ENCODE measurements around the gene TBRG4. TPM values are rescaled to one million over a fixed set of nuclear protein-coding genes. Genes with fewer than 3 reads are reported as not detected.
A peak's percentile ranks its signal among the peaks of the same experiment; 100 is the strongest.

Gene TBRG4
- total RNA-seq, 1 experiment from 2014 or later, result 139 TPM

- DNase-seq (ENCODE audit: low read depth), result no peak
- in situ Hi-C loops (cut with HindIII; ENCODE audit: low pct_unique_long_range_greater_than_20kb, low sequenced_read_pairs), result no loop called here
Measured at GRCh38 chr7:45147858-45148652, 36.6 kb upstream of the TBRG4 start.

GRCh38 chr7:45146531-45147379 lies 35.3 kb upstream of the TBRG4 start:
- in situ Hi-C loops (cut with HindIII; ENCODE audit: low pct_unique_long_range_greater_than_20kb, low sequenced_read_pairs), result no loop called here
- no peak for DNase-seq (ENCODE audit: low read depth)

DNA sequence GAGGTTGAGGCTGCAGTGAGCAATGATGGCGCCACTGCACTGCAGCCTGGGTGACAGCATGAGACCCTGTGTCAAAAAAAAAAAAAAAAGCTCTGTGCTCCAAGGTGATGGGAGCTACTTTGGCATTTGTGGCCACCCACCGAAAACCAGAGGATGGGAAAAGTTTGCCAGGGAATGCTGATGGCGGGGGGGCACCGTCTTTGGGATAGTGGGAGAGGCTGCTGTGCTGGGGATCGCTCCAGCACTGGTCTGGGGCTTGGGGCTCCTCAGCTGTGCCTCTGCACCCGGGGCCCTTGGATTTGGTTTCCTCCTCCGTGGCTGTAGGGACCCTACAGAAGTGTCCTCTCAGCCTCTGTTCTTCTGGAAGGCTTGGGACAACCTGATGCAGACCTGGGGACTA lies 34.4 kb upstream of the TBRG4 start:
- DNase-seq (ENCODE audit: low read depth), result no peak
- in situ Hi-C loops (cut with HindIII; ENCODE audit: low pct_unique_long_range_greater_than_20kb, low sequenced_read_pairs), result no loop called here

GRCh38 chr7:45143616-45144015 lies 32.1 kb upstream of the TBRG4 start:
- DNase-seq (ENCODE audit: low read depth), result no peak
- in situ Hi-C loops (cut with HindIII; ENCODE audit: low pct_unique_long_range_greater_than_20kb, low sequenced_read_pairs), result no loop called here

- in situ Hi-C loops (cut with HindIII; ENCODE audit: low pct_unique_long_range_greater_than_20kb, low sequenced_read_pairs), result no loop called here
Measured at GRCh38 chr7:45140827-45141226, 29.3 kb upstream of the TBRG4 start.

GRCh38 chr7:45138433-45139267 lies 27.2 kb upstream of the TBRG4 start:
- DNase-seq (ENCODE audit: low read depth), result no peak
- in situ Hi-C loops (cut with HindIII; ENCODE audit: low pct_unique_long_range_greater_than_20kb, low sequenced_read_pairs), result no loop called here

More at GRCh38 chr7:45140827-45141226, 29.3 kb upstream of the TBRG4 start:
- DNase-seq (ENCODE audit: low read depth), result no peak

GRCh38 chr7:45136106-45137060 lies 24.9 kb upstream of the TBRG4 start:
- peak; percentile 35 for DNase-seq (ENCODE audit: low read depth)
- in situ Hi-C loops (cut with HindIII; ENCODE audit: low pct_unique_long_range_greater_than_20kb, low sequenced_read_pairs), result no loop called here

DNA sequence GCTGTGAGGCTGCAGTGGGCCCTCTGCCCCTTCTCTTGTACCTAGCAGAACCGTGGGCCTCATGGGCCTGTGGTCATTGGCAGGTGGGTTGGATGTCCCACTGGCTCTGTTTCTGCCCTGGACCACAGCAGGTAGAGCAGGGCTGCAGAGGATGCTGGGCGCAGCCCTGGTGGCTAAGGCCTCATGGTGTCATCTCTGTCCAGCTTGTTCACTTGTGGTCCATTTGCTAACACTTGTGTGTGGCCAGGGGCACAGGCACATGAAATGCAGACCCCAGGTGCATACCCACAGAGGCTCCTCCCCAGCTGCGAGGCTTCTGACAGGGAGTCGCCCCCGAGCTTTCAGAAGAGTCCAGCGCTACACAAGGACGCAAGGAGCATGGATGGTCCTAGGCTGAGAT lies 22.4 kb upstream of the TBRG4 start:
- no peak for DNase-seq (ENCODE audit: low read depth)
- in situ Hi-C loops (cut with HindIII; ENCODE audit: low pct_unique_long_range_greater_than_20kb, low sequenced_read_pairs), result no loop called here

DNA sequence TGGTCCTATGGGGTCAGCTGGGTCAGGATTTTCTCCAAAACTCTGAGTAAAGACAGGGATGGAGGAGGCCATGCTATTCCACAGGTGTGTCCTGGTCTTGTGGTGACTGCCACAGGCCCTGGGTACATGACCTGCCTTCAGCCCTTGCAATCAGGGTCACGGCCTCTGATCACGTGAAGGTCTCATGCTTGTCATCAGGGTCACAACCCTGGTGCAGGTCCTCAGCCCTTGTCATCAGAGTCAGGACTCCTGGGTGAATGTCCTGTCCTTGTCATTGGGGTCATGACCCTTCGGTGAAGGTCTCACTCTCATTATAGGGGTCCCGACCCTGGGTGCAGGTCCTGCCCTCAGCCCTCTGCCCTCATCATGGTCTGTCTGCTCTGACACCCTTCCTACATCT lies 21.9 kb upstream of the TBRG4 start:
- no peak for DNase-seq (ENCODE audit: low read depth)
- in situ Hi-C loops (cut with HindIII; ENCODE audit: low pct_unique_long_range_greater_than_20kb, low sequenced_read_pairs), result no loop called here

DNA sequence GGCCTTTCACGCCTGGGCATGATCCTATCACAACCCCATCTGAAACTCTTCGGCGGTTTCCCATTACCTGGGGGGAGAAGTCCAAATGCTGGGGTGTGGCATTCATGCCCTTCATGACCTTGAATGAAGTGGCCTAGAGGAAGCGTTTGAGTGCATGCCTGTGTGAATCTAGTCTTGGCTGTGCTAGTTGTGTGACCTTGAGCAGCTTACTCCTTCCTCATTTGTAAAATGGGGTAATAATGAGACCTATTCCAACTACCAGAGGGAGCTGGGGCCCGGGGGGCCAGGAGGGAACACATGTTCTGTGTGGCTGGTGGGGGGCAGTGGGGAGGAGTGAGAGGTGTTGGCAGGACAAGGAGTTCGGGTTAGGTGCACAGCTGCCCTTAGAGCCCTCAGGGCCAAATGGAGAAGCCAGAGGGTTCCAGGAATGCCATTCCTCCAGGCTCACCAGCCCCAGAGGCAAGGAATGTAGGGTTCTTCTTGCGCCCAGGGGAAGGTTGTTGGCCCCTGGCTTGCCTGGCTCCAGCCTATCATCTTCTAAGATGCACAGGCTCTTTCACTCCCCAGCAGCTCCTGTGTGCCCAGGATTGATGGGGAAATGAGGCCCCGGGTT lies 21.3 kb upstream of the TBRG4 start:
- DNase-seq (ENCODE audit: low read depth), result no peak
- in situ Hi-C loops (cut with HindIII; ENCODE audit: low pct_unique_long_range_greater_than_20kb, low sequenced_read_pairs), result no loop called here

- no peak for DNase-seq (ENCODE audit: low read depth)
- in situ Hi-C loops (cut with HindIII; ENCODE audit: low pct_unique_long_range_greater_than_20kb, low sequenced_read_pairs), result no loop called here
Measured at GRCh38 chr7:45131891-45132290, 20.4 kb upstream of the TBRG4 start.

- no peak for DNase-seq (ENCODE audit: low read depth)
- in situ Hi-C loops (cut with HindIII; ENCODE audit: low pct_unique_long_range_greater_than_20kb, low sequenced_read_pairs), result no loop called here
Measured at GRCh38 chr7:45130910-45131309, 19.4 kb upstream of the TBRG4 start.

- DNase-seq (ENCODE audit: low read depth), result no peak
- in situ Hi-C loops (cut with HindIII; ENCODE audit: low pct_unique_long_range_greater_than_20kb, low sequenced_read_pairs), result no loop called here
Measured at GRCh38 chr7:45129906-45130305, 18.4 kb upstream of the TBRG4 start.

DNA sequence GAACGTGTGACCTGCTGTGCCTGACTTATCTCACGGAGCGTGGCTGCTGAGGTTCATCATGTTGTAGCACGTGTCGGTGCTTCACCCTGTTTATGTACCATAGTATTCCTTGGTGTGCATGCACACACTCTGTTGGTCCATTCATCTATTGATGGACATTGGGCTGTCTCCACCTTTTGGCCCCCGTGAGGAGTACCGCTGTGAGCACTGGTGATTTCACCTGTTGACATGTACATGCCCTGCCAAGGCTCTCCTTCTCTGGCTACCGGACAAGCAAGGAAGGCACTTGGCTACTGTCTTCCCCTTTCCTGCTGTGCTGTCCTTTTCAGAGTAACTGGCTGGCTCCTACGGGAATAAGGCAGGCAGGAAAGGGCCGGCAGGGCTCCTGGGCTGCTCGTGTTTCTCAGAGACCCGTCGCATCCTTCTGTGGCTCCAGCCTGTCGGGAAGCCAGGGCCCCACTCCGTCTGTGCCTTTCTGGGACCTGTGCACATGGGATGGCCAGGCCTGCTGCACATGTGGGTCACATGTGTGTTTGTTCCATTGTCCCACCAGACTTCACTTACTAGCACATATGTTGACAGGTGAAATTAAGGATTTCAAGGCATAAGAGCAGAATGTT lies 17.8 kb upstream of the TBRG4 start:
- in situ Hi-C loops (cut with HindIII; ENCODE audit: low pct_unique_long_range_greater_than_20kb, low sequenced_read_pairs), result no loop called here

GRCh38 chr7:45126920-45127319 lies 15.4 kb upstream of the TBRG4 start:
- in situ Hi-C loops (cut with HindIII; ENCODE audit: low pct_unique_long_range_greater_than_20kb, low sequenced_read_pairs), result no loop called here
- DNase-seq (ENCODE audit: low read depth), result no peak

More for the DNA sequence above, 17.8 kb upstream of the TBRG4 start:
- DNase-seq (ENCODE audit: low read depth), result no peak

DNA sequence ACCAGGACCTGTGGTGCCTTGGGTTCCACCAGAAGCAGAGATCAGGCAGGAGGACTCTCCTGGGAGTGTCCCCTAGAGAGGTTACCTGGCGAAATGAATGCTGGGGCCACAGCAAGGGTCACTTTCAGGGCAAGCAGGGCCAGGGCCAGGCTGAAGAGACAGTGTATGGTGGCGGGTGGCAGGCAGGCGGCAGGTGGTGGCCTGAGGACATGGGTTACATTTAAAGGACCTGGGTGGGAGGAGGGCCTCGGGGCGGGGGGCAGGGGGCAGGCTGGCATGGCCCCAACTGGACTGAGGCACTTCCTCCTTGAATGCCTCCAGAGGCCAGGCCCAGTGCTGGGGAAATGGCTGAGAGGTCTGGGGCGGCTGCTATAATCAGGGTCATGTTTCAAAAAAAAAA lies 14.7 kb upstream of the TBRG4 start:
- no peak for DNase-seq (ENCODE audit: low read depth)
- in situ Hi-C loops (cut with HindIII; ENCODE audit: low pct_unique_long_range_greater_than_20kb, low sequenced_read_pairs), result no loop called here

Data from Caki2 (cell line).